ENCODE results near the gene WDR33.
"Not testable (repeated sequence)": the region's sequence is repeated elsewhere in the genome, so short reads cannot be mapped to it uniquely, and the experiment has no call there.

The WDR33 gene

DNA sequence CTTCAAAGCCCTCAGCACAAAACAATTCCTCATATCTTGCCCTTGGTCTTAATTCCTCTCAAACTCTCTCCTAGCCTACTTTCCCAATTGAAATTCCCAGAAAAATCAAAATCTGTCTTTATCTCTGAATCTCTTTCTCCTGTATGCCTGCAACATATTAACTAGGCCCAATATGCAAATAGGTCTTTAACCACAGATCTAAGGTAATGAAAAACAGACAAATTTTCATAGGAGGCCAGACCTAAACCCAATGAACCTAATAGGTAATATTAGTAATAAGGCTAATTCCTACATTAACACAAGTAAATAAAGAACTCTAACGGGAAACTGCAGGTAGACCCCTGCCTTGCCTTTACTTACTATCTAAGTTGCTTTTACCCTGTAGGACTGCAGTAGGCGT is 41.4 kb downstream of the WDR33 start:
- DNase-seq (ENCODE audit: low read depth in 1 of 2, low spot score in 1 of 2) = no peak

DNA sequence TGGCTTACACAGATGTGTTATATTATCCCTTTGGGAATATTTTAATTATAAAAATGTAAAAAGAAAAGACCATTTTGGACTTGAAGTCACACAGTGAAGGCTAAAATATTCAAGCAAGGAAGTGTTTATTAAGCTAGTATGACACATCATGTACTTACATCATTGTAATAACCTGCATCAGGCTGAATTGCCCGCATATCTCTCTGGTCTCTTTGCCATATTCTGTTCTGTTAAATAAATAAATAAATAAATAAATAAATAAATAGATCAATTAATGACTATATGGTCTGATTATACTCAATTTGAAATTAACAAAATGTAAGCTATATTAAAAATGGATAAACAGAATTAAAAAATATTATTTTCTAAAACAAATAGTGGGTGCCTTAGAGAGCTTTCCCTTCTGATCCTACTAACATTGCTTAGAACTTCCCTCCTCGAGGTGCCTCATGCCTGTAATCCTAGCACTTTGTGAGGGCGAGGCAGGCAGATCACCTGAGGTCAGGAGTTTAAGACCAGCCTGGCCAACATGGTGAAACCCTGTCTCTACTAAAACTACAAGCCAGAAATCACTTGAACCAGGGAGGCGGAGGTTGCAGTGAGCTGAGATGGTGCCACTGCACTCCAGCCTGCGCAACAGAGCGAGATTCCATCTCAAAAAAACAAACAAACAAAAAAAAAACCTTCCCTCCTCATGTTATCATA is 42.0 kb downstream of the WDR33 start:
- DNase-seq (ENCODE audit: low read depth in 1 of 2, low spot score in 1 of 2) = no peak

DNA sequence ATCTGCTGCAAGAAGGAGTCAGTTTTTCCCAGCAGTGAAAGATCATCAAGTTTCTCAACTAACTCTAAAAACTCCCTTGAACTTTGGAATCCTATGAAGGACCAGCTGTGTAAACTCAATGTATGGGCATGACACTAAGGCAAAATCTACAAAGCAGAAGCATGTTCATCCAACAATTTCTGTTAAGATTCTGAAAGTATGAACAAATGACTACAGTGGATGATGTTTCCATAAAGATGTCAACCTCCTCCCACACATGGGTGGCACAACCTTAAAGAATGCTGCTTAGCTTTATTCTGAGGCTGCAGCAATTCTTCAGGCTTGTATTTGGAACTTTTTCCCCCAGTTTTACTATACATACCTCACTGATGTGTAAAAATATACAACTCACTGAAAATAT is 47.2 kb downstream of the WDR33 start:
- no peak for DNase-seq (ENCODE audit: low read depth in 1 of 2, low spot score in 1 of 2)

DNA sequence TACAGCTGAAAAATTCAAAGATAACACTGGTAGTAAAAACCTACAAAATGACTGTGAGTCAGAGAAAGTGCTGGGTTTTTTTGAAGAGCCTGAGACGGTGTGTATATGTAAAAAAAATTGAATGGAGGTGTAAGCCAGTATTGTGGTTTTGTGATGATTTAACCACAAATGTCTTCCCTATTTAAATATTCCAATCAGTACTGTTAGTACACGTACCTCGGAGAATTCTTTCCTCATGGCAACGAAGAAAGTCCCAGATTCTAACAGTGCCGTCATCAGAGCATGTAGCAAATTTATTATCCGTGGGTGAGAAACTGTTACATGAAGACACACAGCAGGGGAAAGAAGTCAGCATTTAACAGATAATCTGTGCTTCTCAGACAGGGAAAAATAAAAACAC is 48.1 kb downstream of the WDR33 start:
- no peak for DNase-seq (ENCODE audit: low read depth in 1 of 2, low spot score in 1 of 2)

DNA sequence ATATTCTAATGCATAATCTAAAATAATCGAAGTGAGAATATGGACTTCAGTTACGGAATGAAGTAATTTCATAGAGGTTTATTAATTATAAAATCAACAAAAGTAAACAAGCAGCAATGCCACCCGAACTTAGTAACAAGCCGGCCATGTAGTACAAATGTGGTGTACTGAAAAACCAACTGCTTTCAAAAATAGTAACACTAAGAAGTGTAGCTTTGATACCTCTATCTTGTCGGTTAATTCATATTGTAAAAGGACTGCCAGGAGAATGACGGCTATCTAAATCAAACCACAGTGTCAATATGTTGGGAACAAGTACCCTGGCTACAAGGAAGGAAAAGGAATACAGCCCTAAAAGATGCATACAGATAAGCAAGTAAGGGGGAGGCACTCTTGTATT is 48.5 kb downstream of the WDR33 start:
- no peak for DNase-seq (ENCODE audit: low read depth in 1 of 2, low spot score in 1 of 2)

DNA sequence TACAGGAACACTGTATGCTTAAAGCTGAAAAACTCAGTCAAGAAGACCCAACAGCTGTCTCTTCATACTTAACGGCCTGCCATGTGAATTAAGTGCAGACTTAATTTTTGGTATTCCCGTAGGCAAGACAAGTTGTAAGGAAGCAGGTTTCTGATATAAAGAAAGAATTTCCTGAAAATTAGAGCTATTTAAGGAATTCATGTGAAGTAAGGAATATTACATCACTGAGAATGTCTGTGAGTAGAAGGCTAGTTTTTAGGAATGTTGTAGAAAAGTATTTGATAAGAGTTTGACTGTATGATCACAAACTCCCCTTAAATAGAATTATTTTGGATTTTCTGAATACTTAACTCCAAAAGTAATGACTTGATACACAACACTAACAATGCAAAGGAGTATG is 51.0 kb downstream of the WDR33 start:
- DNase-seq (ENCODE audit: low read depth in 1 of 2, low spot score in 1 of 2) = no peak

DNA sequence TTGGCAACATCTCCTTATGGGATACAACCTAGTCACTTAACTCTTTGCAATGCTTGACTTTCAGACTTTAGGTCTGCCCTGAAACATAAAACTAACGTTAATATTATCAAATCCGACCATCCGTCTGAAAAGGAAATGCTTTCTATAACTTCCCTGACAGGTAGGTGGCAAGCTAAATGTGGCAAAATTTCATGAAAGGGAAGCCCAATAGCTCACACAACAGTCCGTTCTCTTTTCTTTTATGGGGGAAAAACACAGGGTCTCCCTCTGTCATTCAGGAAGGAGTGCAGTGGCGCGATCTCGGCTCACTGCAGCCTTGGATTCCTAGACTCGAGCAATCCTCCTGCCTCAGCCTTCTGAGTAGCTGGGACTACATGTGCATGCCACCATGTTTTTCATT is 56.8 kb downstream of the WDR33 start:
- no peak for DNase-seq (ENCODE audit: low read depth in 1 of 2, low spot score in 1 of 2)

DNA sequence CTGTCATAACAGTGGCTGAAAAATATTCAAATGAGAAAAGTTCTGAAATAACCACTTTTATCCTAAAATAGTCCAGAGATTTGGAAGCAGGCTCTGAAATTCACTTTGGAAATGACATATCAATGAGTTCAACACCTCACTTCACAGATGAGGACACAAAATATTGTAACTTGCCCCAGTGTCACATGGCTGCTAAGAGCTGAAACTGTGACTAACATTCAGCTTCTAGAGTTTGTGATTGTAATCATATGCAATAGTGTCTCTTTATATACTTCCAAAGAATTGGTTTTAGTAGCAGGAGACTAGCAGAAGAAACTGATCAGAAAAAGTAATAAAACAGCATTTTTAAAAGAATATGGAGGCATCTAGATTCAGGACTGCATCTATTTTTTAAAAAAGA is 57.6 kb downstream of the WDR33 start:
- DNase-seq (ENCODE audit: low read depth in 1 of 2, low spot score in 1 of 2) = no peak

DNA sequence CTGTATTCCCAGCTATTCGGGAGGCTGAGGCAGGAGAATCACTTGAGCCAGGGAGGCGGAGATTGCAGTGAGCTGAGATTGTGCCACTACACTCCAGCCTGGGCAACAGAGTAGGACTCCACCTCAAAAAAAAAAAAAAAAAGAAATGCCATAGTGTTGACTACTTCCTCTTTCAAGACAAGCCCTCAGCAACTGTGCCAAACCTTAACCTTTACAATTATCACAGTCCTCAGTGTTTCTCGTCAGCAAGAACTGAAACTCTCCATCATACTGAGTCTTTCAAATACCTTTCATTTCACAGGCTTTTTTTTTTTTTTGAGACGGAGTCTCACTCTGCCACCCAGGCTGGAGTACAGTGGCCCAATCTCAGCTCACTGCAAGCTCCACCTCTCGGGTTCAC is 61.4 kb downstream of the WDR33 start:
- DNase-seq (ENCODE audit: low read depth in 1 of 2, low spot score in 1 of 2) = not testable (repeated sequence)

DNA sequence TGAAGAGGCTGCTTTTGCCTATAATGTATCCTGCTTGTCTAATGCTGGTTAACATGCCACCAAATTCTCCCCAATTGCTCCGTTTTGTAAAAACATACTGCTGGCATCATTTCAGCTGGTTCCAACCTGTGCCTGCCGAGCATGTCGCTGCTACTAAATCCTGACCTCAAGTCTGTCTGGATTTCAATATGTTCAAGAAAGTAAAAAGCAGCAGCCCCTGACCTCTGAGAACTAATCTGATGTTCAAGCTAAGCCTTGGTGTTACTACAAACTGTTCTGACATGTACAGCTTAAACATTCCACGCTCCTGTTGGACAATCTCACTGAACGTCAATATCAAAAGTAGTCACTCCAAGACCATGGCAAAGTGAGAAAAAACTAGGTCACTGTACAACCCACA is 63.4 kb downstream of the WDR33 start:
- DNase-seq (ENCODE audit: low read depth in 1 of 2, low spot score in 1 of 2) = no peak

DNA sequence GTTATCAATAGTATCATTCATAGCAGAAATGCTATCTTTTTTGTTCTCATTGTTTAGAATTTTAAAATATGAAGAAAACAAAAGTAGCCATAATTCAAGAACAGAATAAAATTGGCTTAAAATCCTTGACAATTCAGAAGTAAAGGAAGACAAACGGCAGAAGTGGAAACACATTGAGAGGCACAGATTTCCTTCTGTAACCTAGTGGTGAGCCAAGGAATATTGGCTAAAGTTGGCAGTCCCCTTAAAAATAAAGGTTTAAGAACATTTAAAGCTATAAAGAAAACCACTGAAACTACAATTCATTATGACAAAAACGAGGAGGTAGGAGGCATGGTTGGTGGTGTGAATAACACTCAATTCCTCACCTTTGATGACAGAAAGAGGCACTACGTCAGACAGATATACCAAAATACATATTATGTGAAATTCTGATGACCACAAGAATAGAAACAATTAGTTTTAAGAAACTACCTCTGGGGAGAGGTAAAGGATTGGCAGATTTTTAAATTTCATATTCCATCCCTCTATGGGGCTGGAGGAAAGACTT is 67.4 kb downstream of the WDR33 start:
- no peak for DNase-seq (ENCODE audit: low read depth in 1 of 2, low spot score in 1 of 2)

DNA sequence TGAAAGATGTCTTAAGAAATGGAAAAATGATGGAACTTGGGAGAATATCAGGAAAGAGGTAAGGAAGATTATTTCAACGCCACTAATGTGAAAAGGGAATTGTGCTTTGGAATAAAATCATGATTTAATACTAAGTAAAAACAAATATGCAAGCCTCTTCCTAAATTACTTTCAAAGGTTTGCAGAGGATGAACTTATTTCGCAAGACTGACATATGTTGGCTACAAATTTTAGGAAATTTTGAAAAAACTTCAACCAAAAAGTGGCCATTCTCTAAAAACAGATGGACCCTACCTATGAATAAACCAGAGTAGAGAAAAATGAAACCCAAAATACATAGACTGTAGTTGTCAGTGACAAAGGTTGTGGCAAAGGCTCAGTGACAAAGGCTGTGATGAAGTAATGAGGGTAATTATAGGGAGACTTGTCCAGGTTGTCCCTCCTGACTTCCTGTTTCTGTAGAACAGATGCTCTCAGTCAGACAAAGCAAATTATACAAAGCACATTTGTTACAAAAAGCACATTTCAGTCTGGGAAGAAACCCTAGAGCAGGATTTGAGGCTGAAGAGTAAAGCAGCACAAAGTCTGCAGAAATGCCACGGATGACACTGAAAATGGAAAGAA is 70.2 kb downstream of the WDR33 start:
- no peak for DNase-seq (ENCODE audit: low read depth in 1 of 2, low spot score in 1 of 2)

DNA sequence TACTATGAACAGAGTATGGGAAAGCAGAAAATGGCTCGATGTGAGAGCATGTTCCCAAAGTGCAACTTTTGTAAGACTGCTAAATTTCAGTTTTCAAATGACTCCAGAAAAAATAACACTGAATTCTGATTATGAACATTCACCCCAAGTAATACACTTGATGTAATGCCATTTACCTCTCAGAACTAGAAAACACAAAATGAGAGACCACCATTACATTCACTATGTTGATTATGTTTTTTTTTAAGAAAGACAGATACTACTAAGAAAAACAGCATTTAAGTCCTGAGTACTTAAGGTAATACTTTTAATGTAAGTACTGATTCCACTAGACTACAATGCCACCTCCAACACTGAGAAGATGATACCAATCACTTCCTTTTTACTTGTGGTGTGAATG is 71.2 kb downstream of the WDR33 start:
- no peak for DNase-seq (ENCODE audit: low read depth in 1 of 2, low spot score in 1 of 2)

DNA sequence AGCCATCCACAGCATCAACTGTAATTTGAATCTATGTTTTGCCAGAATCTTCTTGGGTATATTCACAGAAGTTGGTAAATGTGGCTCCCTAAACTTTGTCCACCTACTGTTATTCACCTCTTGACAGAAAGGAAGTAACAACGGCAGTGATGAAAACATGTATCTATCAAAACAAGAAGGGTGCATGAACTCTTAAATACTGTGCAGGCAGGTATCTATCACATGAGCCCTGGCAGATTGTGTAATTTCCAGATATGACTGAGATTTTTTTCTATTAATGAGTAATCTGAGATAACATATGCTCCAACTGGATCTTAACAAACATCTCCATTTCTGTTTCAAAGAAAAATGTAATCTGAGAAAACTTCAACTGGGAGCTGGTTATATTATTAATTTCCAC is 73.1 kb downstream of the WDR33 start:
- no peak for DNase-seq (ENCODE audit: low read depth in 1 of 2, low spot score in 1 of 2)

DNA sequence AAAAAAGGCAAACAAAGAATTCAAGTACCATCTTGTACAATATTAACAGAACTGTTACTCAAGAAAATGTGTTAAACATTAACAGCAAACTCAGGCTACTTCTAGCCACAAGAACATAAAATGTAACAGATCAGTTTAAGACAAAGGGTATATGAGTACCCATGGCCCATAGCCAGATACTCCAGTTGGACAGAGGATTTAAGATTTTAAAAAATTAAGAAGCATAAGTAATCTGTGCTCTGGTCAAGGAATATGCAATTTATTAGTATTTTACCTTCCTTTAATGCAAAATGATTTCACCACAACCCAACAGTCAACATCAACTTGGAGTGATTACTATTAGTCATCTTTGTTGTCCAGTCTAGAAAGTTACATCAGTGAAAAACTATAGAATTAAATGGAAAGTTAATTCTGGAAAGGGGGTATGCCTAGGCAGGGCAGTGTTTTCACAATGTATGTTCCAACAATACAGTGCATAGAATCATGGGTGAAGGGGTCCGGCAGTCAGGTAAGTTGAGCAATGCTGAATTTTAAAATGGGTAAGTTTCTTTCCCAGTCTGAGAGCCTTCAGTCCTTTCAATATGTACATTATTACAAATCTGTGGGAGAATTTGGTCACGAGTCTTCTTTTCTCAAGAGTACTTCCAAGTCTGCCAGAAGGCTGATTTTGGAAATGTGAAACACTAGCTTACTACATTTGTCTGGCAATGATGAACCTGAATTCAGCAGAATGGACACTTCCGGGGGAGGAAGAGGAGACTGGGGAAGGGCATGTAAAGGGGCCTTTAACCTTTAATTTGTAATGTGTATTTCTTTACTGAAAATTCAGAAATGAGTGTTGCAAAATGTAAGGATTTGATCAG is 75.2 kb downstream of the WDR33 start:
- no peak for DNase-seq (ENCODE audit: low read depth in 1 of 2, low spot score in 1 of 2)

DNA sequence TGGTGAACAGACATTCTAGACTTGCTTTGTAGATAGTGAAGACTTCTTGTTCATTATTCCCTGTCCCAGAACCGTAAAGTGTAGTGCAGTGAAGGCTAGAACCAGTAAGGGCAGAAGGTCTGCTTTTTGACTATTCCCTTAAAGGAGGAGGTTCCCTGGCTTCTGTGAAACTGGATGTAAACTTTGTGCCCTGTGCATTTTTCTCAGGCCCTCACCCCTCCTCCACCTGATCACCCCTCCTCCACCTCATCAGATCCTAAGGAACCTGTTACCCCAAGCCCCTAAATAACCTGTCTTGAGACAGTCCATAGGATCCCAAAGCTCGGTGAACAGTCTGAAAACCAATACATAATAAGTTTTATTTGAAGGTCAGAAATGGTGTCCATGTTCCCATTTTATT is 75.9 kb downstream of the WDR33 start:
- DNase-seq (ENCODE audit: low read depth in 1 of 2, low spot score in 1 of 2) = no peak

DNA sequence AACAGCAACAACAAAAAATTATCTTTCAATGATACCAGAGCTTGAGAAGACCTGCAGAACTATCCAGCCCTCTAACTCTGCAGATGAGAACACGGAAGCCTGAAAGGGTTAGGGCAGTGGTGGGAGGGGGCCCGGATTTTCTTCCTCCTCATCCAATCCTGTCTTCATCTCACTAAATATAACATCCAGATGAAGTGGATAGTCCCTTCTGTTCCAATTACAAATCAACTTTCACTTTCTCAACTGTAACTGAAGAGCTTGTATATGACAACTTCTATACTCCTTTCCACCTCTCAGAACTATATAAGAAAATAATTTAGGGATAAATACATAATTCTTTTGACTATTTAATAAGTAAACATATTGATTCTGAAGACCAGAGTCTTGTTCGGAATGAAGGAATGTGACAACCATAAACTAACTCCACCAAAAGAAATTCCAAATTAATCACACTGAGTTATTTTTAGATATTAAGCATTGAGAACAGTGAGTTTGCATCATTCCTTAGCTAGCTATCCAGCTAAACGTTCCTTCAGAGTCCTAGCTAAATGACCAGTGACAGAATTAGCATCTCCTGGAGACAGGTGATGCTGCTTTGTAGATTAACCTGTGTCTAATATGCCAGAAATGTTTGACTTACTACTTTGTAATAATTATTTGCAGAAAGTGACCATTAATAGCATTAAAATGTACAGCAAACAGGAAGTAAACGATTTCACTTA is 77.0 kb downstream of the WDR33 start:
- DNase-seq (ENCODE audit: low read depth in 1 of 2, low spot score in 1 of 2) = no peak

DNA sequence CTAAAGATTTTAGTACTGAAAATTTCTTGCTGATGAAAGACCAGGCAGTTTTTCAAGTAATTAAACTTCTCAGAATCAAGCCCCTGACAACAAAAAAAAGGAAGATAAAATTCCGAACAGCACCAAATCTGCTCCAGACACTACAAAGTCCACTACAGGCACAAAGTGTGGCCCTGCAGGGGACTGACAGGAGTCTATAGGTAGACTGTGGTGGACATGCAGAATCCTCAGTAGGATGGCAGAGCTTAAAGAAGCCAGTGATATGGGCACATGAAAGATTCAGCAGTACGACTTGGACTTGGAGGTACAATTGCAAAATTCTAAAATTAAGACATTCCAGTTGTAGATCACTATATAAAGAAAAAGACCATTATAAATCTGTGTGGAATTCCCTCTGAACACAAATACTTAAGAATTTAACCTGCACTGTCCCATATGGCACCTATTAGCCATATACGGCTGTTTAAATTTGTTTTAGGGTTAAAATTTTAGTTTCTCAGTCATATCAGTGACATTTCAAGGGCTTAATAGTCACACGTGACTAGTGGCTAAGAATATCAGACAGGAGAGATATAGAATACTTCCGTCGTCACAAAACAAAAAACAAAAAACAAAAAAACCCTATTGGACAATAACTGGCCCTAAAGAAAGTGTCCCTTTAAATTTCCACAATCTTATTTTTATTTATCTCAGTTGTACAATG is 77.7 kb downstream of the WDR33 start:
- no peak for DNase-seq (ENCODE audit: low read depth in 1 of 2, low spot score in 1 of 2)

DNA sequence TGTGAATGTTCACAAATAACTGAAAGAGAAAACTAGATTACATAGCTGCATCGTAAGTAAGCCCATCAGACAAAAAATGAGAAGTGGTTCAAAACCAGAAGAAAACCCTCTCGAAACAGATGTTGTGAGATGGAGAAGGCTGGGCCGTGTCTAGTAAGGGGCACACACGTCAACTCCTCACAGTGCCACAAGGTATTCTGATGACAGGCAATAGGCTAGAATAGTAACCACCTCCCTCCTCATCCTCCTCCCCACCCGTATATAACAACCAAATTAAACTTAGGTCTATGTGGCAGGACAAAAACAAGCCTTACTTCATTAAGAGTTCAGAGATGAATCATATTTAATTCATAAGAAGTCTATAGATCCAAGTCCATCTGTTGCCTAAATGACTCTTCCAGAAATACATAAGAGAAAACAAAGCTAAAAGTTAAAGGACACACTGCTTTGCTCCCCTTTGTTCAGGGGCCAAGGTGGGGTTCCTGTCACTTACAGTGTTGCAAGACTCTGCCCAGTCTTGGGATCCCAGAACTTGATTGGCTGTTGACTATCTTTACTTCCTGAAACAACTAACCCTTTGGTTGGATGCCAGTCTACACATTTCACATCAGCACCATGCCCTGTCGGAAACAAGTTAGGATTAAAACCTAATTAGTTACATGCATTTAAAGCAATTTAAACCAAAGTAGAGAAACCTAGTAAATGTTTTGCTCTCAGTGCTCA is 84.7 kb downstream of the WDR33 start:
- DNase-seq (ENCODE audit: low read depth in 1 of 2, low spot score in 1 of 2) = no peak

DNA sequence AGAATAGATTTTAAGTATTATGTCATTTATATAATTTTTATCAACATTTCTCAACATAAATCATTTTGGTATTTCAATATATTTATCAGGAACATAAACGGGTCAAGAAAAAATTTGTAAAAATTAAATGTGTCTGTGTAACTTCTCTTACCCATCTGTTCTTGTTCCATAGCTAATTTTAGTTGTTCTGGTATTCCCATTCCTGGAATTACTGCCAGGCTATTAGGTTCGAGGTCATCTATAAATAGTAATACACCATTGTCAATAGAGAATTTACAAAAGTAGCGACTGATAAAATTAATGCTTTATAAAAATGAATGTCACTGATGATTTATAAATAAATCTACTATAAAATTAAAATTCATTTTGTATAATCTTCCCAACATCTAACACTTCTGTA is 88.2 kb downstream of the WDR33 start:
- no peak for DNase-seq (ENCODE audit: low read depth in 1 of 2, low spot score in 1 of 2)
